PC-3 (cell line): Measurements from ENCODE around the gene GFM1.

ENCODE experiments used
- CTCF ChIP-seq: fragments of 300-600 bp; sonication (generic); conservative IDR thresholded peaks from 2 replicates; pipeline ENCODE4 v1.5.1; 2017; ENCODE audit warnings: antibody characterized with exemption, low read depth, mild to moderate bottlenecking, low read length
- EZH2 ChIP-seq: fragments of 300-600 bp; sonication (generic); IDR thresholded peaks from one replicate; pipeline ENCODE4 v1.6.1; 2017; ENCODE audit warnings: antibody characterized with exemption, mild to moderate bottlenecking, low read length; ENCODE audit not compliant: unreplicated experiment
- EZH2phosphoT487 ChIP-seq: fragments of 300-600 bp; sonication (generic); IDR thresholded peaks from 2 replicates; pipeline ENCODE4 v1.6.1; 2018; ENCODE audit warnings: mild to moderate bottlenecking, antibody characterized with exemption, low read length, borderline replicate concordance

GRCh38 chr3:158696618-158697017, 52.3 kb downstream of the GFM1 start:
- TF ChIP-seq CTCF (no peak), EZH2 (no peak), EZH2phosphoT487 (no peak)
